ENCODE data around the gene SETBP1.

GRCh38 chr18:44732599-44732998, 51.9 kb downstream of the SETBP1 start:
- TF ChIP-seq CTCF (IDR thresholded peaks at IDR 0.05; ENCODE audit: low read length) (no peak), EZH2 (IDR thresholded peaks at IDR 0.05; ENCODE audit: borderline replicate concordance, low read length) (no peak)
